K562 (cell line): ENCODE data around the gene LTA. TPM values are rescaled to one million over a fixed set of nuclear protein-coding genes. Genes with fewer than 3 reads are reported as not detected.

Experiments used
- CSDE1 ChIP-seq, 2 experiments: fragments of 450-650 bp; IDR thresholded peaks; 2 replicates each; pipeline ENCODE4 v1.6.1; 2016; ENCODE audit warnings: mild to moderate bottlenecking in 1 of 2
- GTF2F1 ChIP-seq: IDR thresholded peaks from 2 replicates; pipeline ENCODE4 v1.6.1; 2011; ENCODE audit warnings: low read depth, low read length, improper control_type of control experiment
- HDAC3 ChIP-seq: fragments of 450-650 bp; IDR thresholded peaks from 2 replicates; pipeline ENCODE4 v1.6.1; 2018; ENCODE audit warnings: borderline replicate concordance, mild to moderate bottlenecking, moderate library complexity; ENCODE audit not compliant: partially characterized antibody
- MAFK ChIP-seq: IDR thresholded peaks from 2 replicates; pipeline ENCODE4 v1.6.1; 2011; ENCODE audit warnings: low read length, improper control_type of control experiment
- MEIS2 ChIP-seq: fragments of 450-650 bp; IDR thresholded peaks from 2 replicates; pipeline ENCODE4 v1.6.1; 2014; ENCODE audit warnings: mild to moderate bottlenecking; ENCODE audit not compliant: partially characterized antibody
- POU5F1 ChIP-seq: fragments of 150-350 bp; IDR thresholded peaks from 2 replicates; pipeline ENCODE4 v1.6.1; 2014; ENCODE audit warnings: borderline replicate concordance, low read length, low read depth, mild to moderate bottlenecking; ENCODE audit not compliant: partially characterized antibody
- PTBP1 ChIP-seq: fragments of 200-400 bp; formaldehyde crosslinking; IDR thresholded peaks from 2 replicates; pipeline ENCODE4 v1.6.1; 2017; ENCODE audit warnings: low read depth, low read length
- ZBED1 ChIP-seq: IDR thresholded peaks from 2 replicates; pipeline ENCODE4 v1.6.1; 2014
- ZNF253 ChIP-seq: fragments of 250-450 bp; sonication (Bioruptor Pico); conservative IDR thresholded peaks from 2 replicates; pipeline ENCODE4 v1.6.1; 2021; ENCODE audit warnings: mild to moderate bottlenecking
- polyA plus RNA-seq, 8 experiments: library from polyadenylated mRNA; depleted of rRNA in 4 of 8; stranded (reverse) in 5 of 8; unstranded in 3 of 8; fragments of >200 nt; fragmentation: Nextera tagmentation in 2 of 8; fragmentation: Illumina TruSeq in 1 of 8; extraction: Ambion mirVana in 2 of 8; extraction: Trizol in 1 of 8; gene quantifications; 2 replicates each; pipeline versions ENCODE4 v1.2.1 to v1.2.3, GENCODE V29; 2011 to 2014; ENCODE audit warnings: inconsistent platforms in 1 of 8, missing spikeins in 1 of 8
- total RNA-seq, 7 experiments: library from RNA; depleted of rRNA in 6 of 7; stranded (reverse); fragments of >200 nt in 6 of 7; fragmentation: Illumina TruSeq in 2 of 7; extraction: Trizol in 2 of 7; gene quantifications; 2 replicates each; pipeline versions ENCODE4 v1.2.1 to v1.2.3, GENCODE V29; 2011 to 2021; ENCODE audit warnings: low replicate concordance in 1 of 7
- TF ChIP-seq, protein P1 (sequence below): fragments of 250-450 bp; sonication (Bioruptor Pico); IDR thresholded peaks from 2 replicates; pipeline ENCODE4 v1.4.0; 2020; ENCODE audit warnings: mild to moderate bottlenecking, moderate library complexity, borderline replicate concordance
- TF ChIP-seq, protein P2 (sequence below): fragments of 250-450 bp; sonication (Bioruptor Pico); IDR thresholded peaks from 2 replicates; pipeline ENCODE4 v1.8.0; 2022; ENCODE audit warnings: inconsistent platforms, mild to moderate bottlenecking, moderate library complexity, borderline replicate concordance
- TF ChIP-seq, protein P3 (sequence below), 2 experiments: fragments of 450-650 bp; conservative IDR thresholded peaks; 2 replicates each; pipeline ENCODE4 v1.6.1; 2017; ENCODE audit warnings: mild to moderate bottlenecking in 2 of 2, moderate library complexity in 2 of 2
- TF ChIP-seq, protein P4 (sequence below), 2 experiments: IDR thresholded peaks; 2 replicates each; pipeline ENCODE4 v1.6.1; 2011; ENCODE audit warnings: borderline replicate concordance in 1 of 2, control low read depth in 1 of 2, low read depth in 1 of 2, low read length in 1 of 2, mild to moderate bottlenecking in 1 of 2, mixed read lengths in 1 of 2, moderate library complexity in 1 of 2; ENCODE audit not compliant: insufficient read depth in 1 of 2, insufficient read length in 1 of 2, poor library complexity in 1 of 2, severe bottlenecking in 1 of 2; ENCODE audit errors: extremely low read depth in 1 of 2

The LTA gene
- total and polyA plus RNA-seq, 9 of the 15 experiments (the other 6 are each of a cell fraction or from before 2014, with no cell fraction given), result 0.80 TPM; not detected in 8

DNA sequence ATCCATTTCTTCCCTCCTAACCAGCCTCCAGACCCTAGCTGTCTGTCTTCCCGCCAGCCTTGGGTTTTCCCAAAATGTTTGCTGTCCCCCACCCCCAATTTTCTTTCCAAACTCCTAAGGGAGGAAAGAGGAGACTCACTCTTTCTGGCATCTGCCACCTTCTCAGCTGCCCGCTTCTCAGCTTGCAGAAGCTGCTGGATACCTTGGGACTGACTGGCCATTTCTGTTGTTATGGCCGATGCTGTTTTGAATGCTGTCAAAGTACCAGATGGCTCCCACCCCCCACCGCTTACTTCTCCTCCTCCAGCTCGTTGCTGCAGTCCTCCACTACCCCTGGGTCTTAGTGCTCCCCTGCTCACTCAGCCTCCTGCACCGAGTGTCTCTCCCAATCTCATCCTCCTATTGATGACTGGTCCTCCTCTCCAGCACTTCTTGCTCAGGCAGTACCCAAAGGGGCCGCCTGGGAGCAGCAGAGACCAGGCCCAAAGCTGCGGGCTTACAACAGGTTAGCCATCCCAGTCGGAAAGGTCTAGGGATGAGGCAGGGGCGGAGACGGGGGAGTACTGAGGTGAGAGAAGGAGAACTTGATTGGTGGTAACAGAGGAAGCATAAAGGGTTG is 25.6 kb upstream of the LTA start, which contains the start of gene ATP6V1G2 (continued):
- TF ChIP-seq ZBED1, result no peak
- TF ChIP-seq, protein P1, sequence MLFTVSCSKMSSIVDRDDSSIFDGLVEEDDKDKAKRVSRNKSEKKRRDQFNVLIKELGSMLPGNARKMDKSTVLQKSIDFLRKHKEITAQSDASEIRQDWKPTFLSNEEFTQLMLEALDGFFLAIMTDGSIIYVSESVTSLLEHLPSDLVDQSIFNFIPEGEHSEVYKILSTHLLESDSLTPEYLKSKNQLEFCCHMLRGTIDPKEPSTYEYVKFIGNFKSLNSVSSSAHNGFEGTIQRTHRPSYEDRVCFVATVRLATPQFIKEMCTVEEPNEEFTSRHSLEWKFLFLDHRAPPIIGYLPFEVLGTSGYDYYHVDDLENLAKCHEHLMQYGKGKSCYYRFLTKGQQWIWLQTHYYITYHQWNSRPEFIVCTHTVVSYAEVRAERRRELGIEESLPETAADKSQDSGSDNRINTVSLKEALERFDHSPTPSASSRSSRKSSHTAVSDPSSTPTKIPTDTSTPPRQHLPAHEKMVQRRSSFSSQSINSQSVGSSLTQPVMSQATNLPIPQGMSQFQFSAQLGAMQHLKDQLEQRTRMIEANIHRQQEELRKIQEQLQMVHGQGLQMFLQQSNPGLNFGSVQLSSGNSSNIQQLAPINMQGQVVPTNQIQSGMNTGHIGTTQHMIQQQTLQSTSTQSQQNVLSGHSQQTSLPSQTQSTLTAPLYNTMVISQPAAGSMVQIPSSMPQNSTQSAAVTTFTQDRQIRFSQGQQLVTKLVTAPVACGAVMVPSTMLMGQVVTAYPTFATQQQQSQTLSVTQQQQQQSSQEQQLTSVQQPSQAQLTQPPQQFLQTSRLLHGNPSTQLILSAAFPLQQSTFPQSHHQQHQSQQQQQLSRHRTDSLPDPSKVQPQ (CRISPR knock-in tag), result no peak
- no peak for TF ChIP-seq GTF2F1
- no peak for TF ChIP-seq POU5F1
- TF ChIP-seq, protein P2, sequence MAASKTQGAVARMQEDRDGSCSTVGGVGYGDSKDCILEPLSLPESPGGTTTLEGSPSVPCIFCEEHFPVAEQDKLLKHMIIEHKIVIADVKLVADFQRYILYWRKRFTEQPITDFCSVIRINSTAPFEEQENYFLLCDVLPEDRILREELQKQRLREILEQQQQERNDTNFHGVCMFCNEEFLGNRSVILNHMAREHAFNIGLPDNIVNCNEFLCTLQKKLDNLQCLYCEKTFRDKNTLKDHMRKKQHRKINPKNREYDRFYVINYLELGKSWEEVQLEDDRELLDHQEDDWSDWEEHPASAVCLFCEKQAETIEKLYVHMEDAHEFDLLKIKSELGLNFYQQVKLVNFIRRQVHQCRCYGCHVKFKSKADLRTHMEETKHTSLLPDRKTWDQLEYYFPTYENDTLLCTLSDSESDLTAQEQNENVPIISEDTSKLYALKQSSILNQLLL, result no peak
- TF ChIP-seq, protein P3, sequence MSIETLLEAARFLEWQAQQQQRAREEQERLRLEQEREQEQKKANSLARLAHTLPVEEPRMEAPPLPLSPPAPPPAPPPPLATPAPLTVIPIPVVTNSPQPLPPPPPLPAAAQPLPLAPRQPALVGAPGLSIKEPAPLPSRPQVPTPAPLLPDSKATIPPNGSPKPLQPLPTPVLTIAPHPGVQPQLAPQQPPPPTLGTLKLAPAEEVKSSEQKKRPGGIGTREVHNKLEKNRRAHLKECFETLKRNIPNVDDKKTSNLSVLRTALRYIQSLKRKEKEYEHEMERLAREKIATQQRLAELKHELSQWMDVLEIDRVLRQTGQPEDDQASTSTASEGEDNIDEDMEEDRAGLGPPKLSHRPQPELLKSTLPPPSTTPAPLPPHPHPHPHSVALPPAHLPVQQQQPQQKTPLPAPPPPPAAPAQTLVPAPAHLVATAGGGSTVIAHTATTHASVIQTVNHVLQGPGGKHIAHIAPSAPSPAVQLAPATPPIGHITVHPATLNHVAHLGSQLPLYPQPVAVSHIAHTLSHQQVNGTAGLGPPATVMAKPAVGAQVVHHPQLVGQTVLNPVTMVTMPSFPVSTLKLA (conservative IDR thresholded peaks at IDR 0.05), result no peak
- TF ChIP-seq, protein P4, sequence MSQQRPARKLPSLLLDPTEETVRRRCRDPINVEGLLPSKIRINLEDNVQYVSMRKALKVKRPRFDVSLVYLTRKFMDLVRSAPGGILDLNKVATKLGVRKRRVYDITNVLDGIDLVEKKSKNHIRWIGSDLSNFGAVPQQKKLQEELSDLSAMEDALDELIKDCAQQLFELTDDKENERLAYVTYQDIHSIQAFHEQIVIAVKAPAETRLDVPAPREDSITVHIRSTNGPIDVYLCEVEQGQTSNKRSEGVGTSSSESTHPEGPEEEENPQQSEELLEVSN (IDR thresholded peaks at IDR 0.05; ENCODE audit: borderline replicate concordance in 1 of 2, extremely low read depth in 1 of 2, insufficient read depth in 1 of 2, insufficient read length in 1 of 2, low read depth in 1 of 2, low read length in 1 of 2, poor library complexity in 1 of 2, severe bottlenecking in 1 of 2), result no peak
- no peak for TF ChIP-seq ZNF253 (CRISPR knock-in tag)
- no peak for TF ChIP-seq HDAC3
- no peak for TF ChIP-seq MEIS2
- no peak for TF ChIP-seq CSDE1 (IDR thresholded peaks at IDR 0.05)
- no peak for TF ChIP-seq MAFK
- TF ChIP-seq PTBP1, result no peak
